Karpas-422 (cell line): Measurements from ENCODE around the gene SCAF11. TPM values are rescaled to one million over a fixed set of nuclear protein-coding genes. Genes with fewer than 3 reads are reported as not detected.

ENCODE experiments used
- DNase-seq: peaks from one replicate; pipeline ENCODE4 v3.0.0-alpha.2; 2015
- H2AFZ ChIP-seq: fragments of 200-600 bp; sonication (generic); 2 replicates; pipeline ENCODE4 v1.6.1; 2014; ENCODE audit warnings: antibody characterized with exemption, low read length, mixed read lengths
- H3K27ac ChIP-seq: fragments of 200-600 bp; sonication (generic); 2 replicates; pipeline ENCODE4 v1.5.1; 2014; ENCODE audit warnings: mild to moderate bottlenecking, low read length, moderate library complexity
- H3K27me3 ChIP-seq: fragments of 200-600 bp; sonication (generic); 2 replicates; pipeline ENCODE4 v1.6.1; 2014; ENCODE audit warnings: low read length, mixed read lengths
- H3K36me3 ChIP-seq: fragments of 200-600 bp; sonication (generic); 2 replicates; pipeline ENCODE4 v1.6.1; 2014; ENCODE audit warnings: low read length, mixed read lengths; ENCODE audit not compliant: insufficient read depth
- H3K4me1 ChIP-seq: fragments of 200-600 bp; sonication (generic); 2 replicates; pipeline ENCODE4 v1.6.1; 2014; ENCODE audit warnings: mild to moderate bottlenecking, low read length, mixed read lengths
- H3K4me2 ChIP-seq: fragments of 200-600 bp; sonication (generic); 2 replicates; pipeline ENCODE4 v1.6.1; 2014; ENCODE audit warnings: low read length, low read depth, mild to moderate bottlenecking; ENCODE audit not compliant: poor library complexity, severe bottlenecking
- H3K4me3 ChIP-seq: fragments of 200-600 bp; sonication (generic); 2 replicates; pipeline ENCODE4 v1.5.1; 2014; ENCODE audit warnings: mild to moderate bottlenecking, antibody characterized with exemption, low read length, mixed read lengths
- H3K79me2 ChIP-seq: fragments of 200-600 bp; sonication (generic); 2 replicates; pipeline ENCODE4 v1.6.1; 2014; ENCODE audit warnings: mild to moderate bottlenecking, low read length, mixed read lengths
- H3K9ac ChIP-seq: fragments of 200-600 bp; sonication (generic); 2 replicates; pipeline ENCODE4 v1.6.0; 2014; ENCODE audit warnings: low read length
- H3K9me2 ChIP-seq: fragments of 200-600 bp; sonication (generic), shearing (Covaris generic); replicated peaks from 2 replicates; pipeline ENCODE4 v1.6.0; 2014; ENCODE audit warnings: mild to moderate bottlenecking, low read length, moderate library complexity; ENCODE audit not compliant: insufficient read depth
- H3K9me3 ChIP-seq: fragments of 300-700, 200-600 bp; sonication (generic); 2 replicates; pipeline ENCODE4 v1.6.1; 2014; ENCODE audit warnings: low read length, mixed read lengths
- H4K20me1 ChIP-seq: fragments of 200-600 bp; sonication (generic); 2 replicates; pipeline ENCODE4 v1.6.1; 2014; ENCODE audit warnings: mild to moderate bottlenecking, antibody characterized with exemption, low read length, low read depth; ENCODE audit not compliant: insufficient read depth
- total RNA-seq: library from RNA; depleted of rRNA; stranded (reverse); fragments of >200 nt; shearing (Covaris generic); gene quantifications from 2 replicates; pipeline ENCODE4 v1.2.3, GENCODE V29; 2014; ENCODE audit warnings: low replicate concordance

Gene SCAF11
- total RNA-seq, 1 experiment from 2014 or later: 150 TPM

DNA sequence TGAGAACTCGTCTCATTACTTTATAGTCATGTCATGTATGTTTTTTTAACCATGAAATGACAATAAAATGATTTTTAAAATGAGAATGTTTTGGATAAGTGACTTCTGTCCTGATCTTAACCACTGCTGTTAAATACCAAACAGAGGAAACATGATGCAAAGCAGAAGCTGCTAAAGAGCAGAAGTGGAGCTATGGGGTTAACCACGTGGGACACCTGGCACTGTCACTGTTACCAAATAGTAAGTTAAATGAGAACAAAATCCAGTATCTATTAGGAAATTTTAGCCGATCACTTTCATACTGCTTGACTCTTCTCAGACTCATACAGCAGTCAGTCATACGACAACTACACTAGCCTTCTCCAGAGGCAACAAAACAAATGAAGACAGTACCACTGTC, 82.4 kb downstream of the SCAF11 start:
- Histone ChIP-seq H3K4me2 (peak overlapping the region; percentile 79), H3K4me1 (peaks cover 78% of the 10 kb centered on the region), H3K9me3 (no peaks in the 10 kb centered on the region), H4K20me1 (no peaks in the 10 kb centered on the region), H3K27me3 (no peaks in the 10 kb centered on the region), H2AFZ (no peak overlapping the region), H3K9me2 (no peaks in the 10 kb centered on the region), H3K79me2 (peaks cover 13% of the 10 kb centered on the region), H3K36me3 (peaks cover 28% of the 10 kb centered on the region), H3K4me3 (peak overlapping the region; percentile 44), H3K9ac (peak overlapping the region; percentile 42), H3K27ac (peak overlapping the region; percentile 97)
- DNase-seq: peak; percentile 79

DNA sequence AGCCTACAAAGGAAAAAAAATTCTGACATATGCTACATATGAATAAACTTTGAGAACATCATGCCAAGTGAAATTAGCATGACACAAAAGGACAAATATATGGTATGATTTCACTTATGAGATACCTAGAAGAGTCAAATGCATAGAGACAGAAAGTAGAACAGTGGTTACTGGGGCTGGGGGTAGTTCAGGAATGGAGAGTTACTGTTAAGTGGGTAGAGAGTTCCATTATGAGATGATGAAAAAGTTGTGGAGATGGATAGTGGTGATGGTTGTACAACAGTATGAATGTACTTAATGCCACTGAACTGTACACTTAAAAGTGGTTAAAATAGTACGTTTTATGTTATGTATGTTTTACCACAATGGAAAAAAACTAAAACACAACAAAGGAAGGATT, 92.3 kb downstream of the SCAF11 start:
- no peak overlapping the region for H2AFZ ChIP-seq
- DNase-seq: no peak
- H4K20me1 ChIP-seq: no peaks in the 10 kb centered on the region
- no peak overlapping the region for H3K27ac ChIP-seq
- H3K36me3 ChIP-seq: peaks cover 41% of the 10 kb centered on the region
- H3K9me2 ChIP-seq: no peaks in the 10 kb centered on the region
- no peak overlapping the region for H3K4me3 ChIP-seq
- no peak overlapping the region for H3K9ac ChIP-seq
- no peaks in the 10 kb centered on the region for H3K4me1 ChIP-seq
- peaks cover 6% of the 10 kb centered on the region; the same call in 1 of the 2 replicates for H3K79me2 ChIP-seq
- no peaks in the 10 kb centered on the region for H3K9me3 ChIP-seq
- no peaks in the 10 kb centered on the region for H3K27me3 ChIP-seq
- no peak overlapping the region for H3K4me2 ChIP-seq

DNA sequence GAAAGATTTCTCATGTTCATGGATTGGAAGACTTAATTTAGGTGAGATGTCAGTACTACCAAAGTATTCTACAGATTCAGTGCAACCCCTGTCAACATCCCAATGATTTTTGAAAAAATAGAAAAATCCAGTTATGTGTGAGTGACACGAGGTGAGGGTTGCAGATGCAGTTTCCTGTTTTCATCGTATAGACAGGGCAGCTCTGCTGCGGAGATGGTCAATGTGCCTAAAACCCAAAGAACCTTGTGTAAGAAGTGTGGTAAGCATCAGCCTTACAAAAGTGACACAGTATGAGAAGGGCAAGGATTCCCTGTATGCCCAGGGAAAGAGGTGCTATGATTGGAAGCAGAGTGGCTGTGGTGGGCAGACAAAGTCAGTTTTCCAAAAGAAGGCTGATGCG, 94.4 kb downstream of the SCAF11 start:
- Histone ChIP-seq H4K20me1 (no peaks in the 10 kb centered on the region), H3K9me2 (no peaks in the 10 kb centered on the region), H3K79me2 (peaks cover 4% of the 10 kb centered on the region; the same call in 1 of the 2 replicates), H3K27me3 (no peaks in the 10 kb centered on the region), H2AFZ (no peak overlapping the region), H3K27ac (no peak overlapping the region), H3K4me3 (no peak overlapping the region), H3K4me2 (no peak overlapping the region), H3K9ac (no peak overlapping the region), H3K4me1 (no peaks in the 10 kb centered on the region), H3K9me3 (no peaks in the 10 kb centered on the region), H3K36me3 (peaks cover 53% of the 10 kb centered on the region)
- no peak for DNase-seq

DNA sequence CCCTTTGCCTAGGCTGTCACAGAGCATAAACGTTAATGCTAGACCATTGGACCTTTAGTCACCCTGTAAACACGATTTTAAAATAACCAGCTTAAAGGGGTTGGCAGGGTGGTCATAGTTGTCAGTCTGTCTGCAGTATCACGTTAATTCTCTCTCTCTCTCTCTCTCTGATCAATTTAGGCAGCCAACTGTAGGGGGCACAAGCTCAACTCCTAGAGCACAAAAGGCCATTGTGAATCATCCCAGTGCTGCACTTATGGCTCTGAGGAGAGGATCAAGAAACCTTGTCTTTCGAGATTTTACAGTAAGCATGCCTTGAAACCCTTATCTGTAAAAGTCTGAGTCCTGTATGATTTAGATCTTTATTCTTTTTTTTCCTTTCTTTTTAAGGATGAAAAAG, 97.1 kb downstream of the SCAF11 start:
- Histone ChIP-seq H3K36me3 (peaks cover 52% of the 10 kb centered on the region), H3K9ac (no peak overlapping the region), H3K27ac (no peak overlapping the region), H2AFZ (no peak overlapping the region), H4K20me1 (no peaks in the 10 kb centered on the region), H3K4me1 (no peaks in the 10 kb centered on the region), H3K79me2 (peaks cover 4% of the 10 kb centered on the region; the same call in 1 of the 2 replicates), H3K9me2 (no peaks in the 10 kb centered on the region), H3K27me3 (no peaks in the 10 kb centered on the region), H3K4me3 (no peak overlapping the region), H3K9me3 (no peaks in the 10 kb centered on the region), H3K4me2 (no peak overlapping the region)
- DNase-seq: peak; percentile 48

DNA sequence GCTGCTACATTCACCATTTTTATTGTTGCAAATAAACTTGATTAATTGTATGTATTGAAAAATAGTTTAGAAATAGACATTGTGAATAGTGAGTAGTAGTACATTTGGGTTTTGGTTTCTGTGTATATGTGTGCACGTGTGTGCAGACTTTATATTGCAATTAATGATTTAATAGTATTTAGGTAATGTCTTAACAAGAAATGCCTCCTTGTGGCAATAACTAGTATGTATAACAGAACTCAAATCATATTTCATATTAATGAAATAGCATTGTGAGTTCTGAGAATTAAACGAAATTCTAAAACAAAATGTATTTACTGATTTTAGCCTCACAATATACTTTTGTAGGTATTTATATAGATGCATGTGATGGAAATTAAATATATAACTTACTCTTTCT, 100.1 kb downstream of the SCAF11 start:
- Histone ChIP-seq H2AFZ (no peak overlapping the region), H4K20me1 (no peaks in the 10 kb centered on the region), H3K4me3 (no peak overlapping the region), H3K36me3 (peaks cover 43% of the 10 kb centered on the region), H3K27me3 (no peaks in the 10 kb centered on the region), H3K4me2 (no peak overlapping the region), H3K79me2 (no peaks in the 10 kb centered on the region; the same call in 1 of the 2 replicates), H3K9ac (no peak overlapping the region), H3K27ac (no peak overlapping the region), H3K9me2 (no peaks in the 10 kb centered on the region), H3K9me3 (no peaks in the 10 kb centered on the region), H3K4me1 (no peaks in the 10 kb centered on the region)
- DNase-seq: no peak

DNA sequence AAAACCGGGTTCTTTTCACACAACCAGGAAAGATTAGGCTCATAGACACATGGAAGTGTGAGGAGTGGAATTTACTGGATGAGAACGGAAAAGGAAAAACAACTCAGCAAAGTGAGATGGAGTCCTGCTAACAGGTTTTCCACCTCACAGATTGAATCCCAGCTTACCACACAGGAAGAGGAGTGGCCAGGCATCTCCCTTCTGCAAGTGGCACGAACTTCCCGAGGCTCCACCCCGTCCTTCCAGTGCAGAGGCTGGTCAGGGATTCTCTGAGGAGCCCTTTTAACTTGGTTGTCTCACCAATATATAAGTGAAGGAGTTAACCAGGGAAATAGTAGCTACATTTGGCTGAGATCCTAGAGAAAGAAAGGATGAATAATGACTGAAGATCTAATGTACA, 102.8 kb downstream of the SCAF11 start:
- H3K9me2 ChIP-seq: no peaks in the 10 kb centered on the region
- no peaks in the 10 kb centered on the region for H3K27me3 ChIP-seq
- H3K9ac ChIP-seq: no peak overlapping the region
- peaks cover 47% of the 10 kb centered on the region for H3K36me3 ChIP-seq
- H3K27ac ChIP-seq: no peak overlapping the region
- H3K4me3 ChIP-seq: no peak overlapping the region
- peaks cover 14% of the 10 kb centered on the region for H3K79me2 ChIP-seq
- peaks cover 10% of the 10 kb centered on the region; the same call in 1 of the 2 replicates for H3K9me3 ChIP-seq
- no peak for DNase-seq
- no peak overlapping the region for H3K4me2 ChIP-seq
- no peaks in the 10 kb centered on the region for H3K4me1 ChIP-seq
- H2AFZ ChIP-seq: no peak overlapping the region
- no peaks in the 10 kb centered on the region for H4K20me1 ChIP-seq

DNA sequence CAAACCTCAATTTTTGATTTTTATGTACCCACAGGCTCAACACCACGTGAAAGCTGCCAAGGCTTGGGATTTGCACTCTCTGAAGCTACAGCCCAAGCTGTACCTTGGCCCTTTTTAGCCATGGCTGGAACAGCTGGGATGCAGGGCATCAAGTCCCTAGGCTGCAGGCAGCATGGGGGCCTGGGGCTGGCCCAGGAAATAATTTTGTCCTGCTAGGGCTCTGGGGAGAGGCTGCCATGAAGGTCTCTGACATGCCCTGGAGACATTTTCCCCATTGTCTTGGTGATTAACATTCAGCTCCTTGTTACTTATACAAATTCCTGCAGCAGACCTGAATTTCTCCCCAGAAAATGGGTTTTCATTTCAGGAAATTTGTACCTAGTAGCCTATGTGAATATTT, 103.7 kb downstream of the SCAF11 start:
- H3K9me3 ChIP-seq: peaks cover 12% of the 10 kb centered on the region; the same call in 1 of the 2 replicates
- H3K36me3 ChIP-seq: peaks cover 49% of the 10 kb centered on the region

DNA sequence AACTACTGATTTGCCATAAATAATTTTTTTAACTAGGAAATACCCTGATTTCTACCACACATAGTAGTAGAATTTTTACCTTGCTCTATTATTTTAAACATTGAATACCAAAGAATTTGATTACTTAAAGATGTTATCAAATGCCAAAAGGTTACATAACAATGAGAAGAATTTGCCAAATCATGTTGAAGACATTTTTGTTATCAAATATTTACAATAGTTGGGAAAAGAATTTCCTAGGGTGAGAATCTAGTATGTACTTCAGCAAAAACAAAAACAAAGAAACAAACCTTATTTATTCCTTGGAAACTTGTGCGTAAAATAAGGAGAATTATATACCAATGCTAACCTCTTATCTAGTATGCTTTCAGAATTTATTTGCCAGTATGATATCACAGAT, 107.2 kb downstream of the SCAF11 start:
- Histone ChIP-seq H3K27ac (no peak overlapping the region), H2AFZ (no peak overlapping the region), H3K4me1 (no peaks in the 10 kb centered on the region), H3K9ac (no peak overlapping the region), H3K79me2 (peaks cover 55% of the 10 kb centered on the region), H3K36me3 (peaks cover 71% of the 10 kb centered on the region), H4K20me1 (no peaks in the 10 kb centered on the region), H3K9me2 (no peaks in the 10 kb centered on the region), H3K4me2 (no peak overlapping the region), H3K9me3 (peaks cover 12% of the 10 kb centered on the region; the same call in 1 of the 2 replicates), H3K27me3 (no peaks in the 10 kb centered on the region), H3K4me3 (no peak overlapping the region)
- no peak for DNase-seq

More for the DNA sequence above, 103.7 kb downstream of the SCAF11 start:
- no peak for DNase-seq
- H3K9me2 ChIP-seq: no peaks in the 10 kb centered on the region
- no peak overlapping the region for H2AFZ ChIP-seq
- H3K27me3 ChIP-seq: no peaks in the 10 kb centered on the region
- no peak overlapping the region for H3K4me3 ChIP-seq
- no peak overlapping the region for H3K9ac ChIP-seq
- H3K4me2 ChIP-seq: no peak overlapping the region
- H4K20me1 ChIP-seq: no peaks in the 10 kb centered on the region
- H3K27ac ChIP-seq: no peak overlapping the region
- H3K79me2 ChIP-seq: peaks cover 22% of the 10 kb centered on the region
- H3K4me1 ChIP-seq: no peaks in the 10 kb centered on the region

DNA sequence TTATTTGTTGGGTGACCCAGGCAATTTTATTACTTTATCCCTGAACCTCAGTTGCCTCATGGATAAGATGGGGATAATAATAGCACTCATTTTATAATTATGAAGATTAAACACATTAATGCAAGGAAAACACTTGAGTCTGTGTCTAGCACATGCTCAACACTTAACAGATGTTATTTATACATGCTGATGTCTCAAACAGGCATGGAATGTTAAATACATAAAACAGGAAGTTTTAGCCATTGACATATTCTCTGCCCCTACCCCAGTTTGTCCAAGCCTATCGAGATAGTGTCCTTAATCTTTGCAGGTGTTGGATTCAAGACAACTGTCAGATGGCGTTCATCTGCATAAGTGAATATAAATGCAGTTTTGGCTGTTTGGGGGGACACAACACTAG, 109.8 kb downstream of the SCAF11 start:
- no peak for DNase-seq
- Histone ChIP-seq H3K4me3 (no peak overlapping the region), H3K79me2 (peaks cover 65% of the 10 kb centered on the region), H2AFZ (no peak overlapping the region), H3K9ac (no peak overlapping the region), H4K20me1 (no peaks in the 10 kb centered on the region), H3K9me3 (peaks cover 12% of the 10 kb centered on the region; the same call in 1 of the 2 replicates), H3K27me3 (no peaks in the 10 kb centered on the region), H3K4me2 (no peak overlapping the region), H3K36me3 (peaks cover 73% of the 10 kb centered on the region), H3K27ac (no peak overlapping the region), H3K4me1 (no peaks in the 10 kb centered on the region), H3K9me2 (no peaks in the 10 kb centered on the region)
